Uterus (tissue), 2 donors: Measurements from ENCODE around the gene CDH2.

ENCODE experiments used
- CTCF ChIP-seq, 4 experiments: fragments of 200-600 bp in 2 of 4; fragments of 450-650 bp in 2 of 4; sonication (generic) in 2 of 4; IDR thresholded peaks; one replicate each; pipeline ENCODE4 v1.5.1; 2016 to 2019; ENCODE audit warnings: antibody characterized with exemption in 4 of 4, mild to moderate bottlenecking in 2 of 4, moderate library complexity in 1 of 4
- POLR2A ChIP-seq, 2 donors: fragments of 450-650 bp; IDR thresholded peaks; one replicate each; pipeline ENCODE4 v1.6.1; 2016; ENCODE audit warnings: antibody characterized with exemption in 2 of 2, mild to moderate bottlenecking in 1 of 2, moderate library complexity in 1 of 2

GRCh38 chr18:28099237-28099636, 77.7 kb downstream of the CDH2 start:
- TF ChIP-seq CTCF (IDR thresholded peaks at IDR 0.05) (no peak), POLR2A (IDR thresholded peaks at IDR 0.05) (no peak)
